Ascending aorta (tissue), 2 donors: ENCODE measurements around the gene VPS4A. TPM values are rescaled to one million over a fixed set of nuclear protein-coding genes. Genes with fewer than 3 reads are reported as not detected.
A peak's percentile ranks its signal among the peaks of the same experiment; 100 is the strongest.

ENCODE experiments used
- DNase-seq, 2 donors: peaks; one replicate each; pipeline ENCODE4 v3.0.0-alpha.2; 2019; ENCODE audit warnings: low spot score in 2 of 2
- H3K27ac ChIP-seq, 2 donors: fragments of 200-600 bp; sonication (generic); one replicate each; pipeline ENCODE4 v1.5.1; 2016 to 2017; ENCODE audit warnings: mild to moderate bottlenecking in 1 of 2
- H3K27me3 ChIP-seq: fragments of 200-600 bp; sonication (generic); one replicate; pipeline ENCODE4 v1.5.1; 2017
- H3K36me3 ChIP-seq, 2 donors: fragments of 200-600 bp; sonication (generic); one replicate each; pipeline ENCODE4 v1.5.1; 2016
- H3K4me1 ChIP-seq, 2 donors: fragments of 200-600 bp; sonication (generic); one replicate each; pipeline ENCODE4 v1.5.1; 2016 to 2017; ENCODE audit warnings: mild to moderate bottlenecking in 1 of 2
- H3K4me3 ChIP-seq, 2 donors: fragments of 200-600 bp; sonication (generic); one replicate each; pipeline ENCODE4 v1.5.1; 2016 to 2017; ENCODE audit warnings: mild to moderate bottlenecking in 1 of 2
- H3K9me3 ChIP-seq, 2 donors: fragments of 200-600 bp; sonication (generic); one replicate each; pipeline ENCODE4 v1.5.1; 2016
- intact Hi-C: fragments of 100-400 bp; cut with DNase I; formaldehyde crosslinking; loops from one replicate; pipeline ENCODE4 v1.15.1; 2023
- total RNA-seq: library from RNA; depleted of rRNA; stranded (reverse); fragments of >200 nt; gene quantifications from one replicate; pipeline ENCODE4 v1.1.0, GENCODE V29; 2016
- TF ChIP-seq, protein P1 (sequence below), 3 experiments: fragments of 200-600 bp in 2 of 3; fragments of 450-650 bp in 1 of 3; sonication (generic) in 2 of 3; IDR thresholded peaks; one replicate each; pipeline ENCODE4 v1.5.1; 2016 to 2019; ENCODE audit warnings: antibody characterized with exemption in 3 of 3, mild to moderate bottlenecking in 1 of 3, moderate library complexity in 1 of 3

Gene VPS4A
- total RNA-seq, 1 donor from 2014 or later, result 38.3 TPM

DNA sequence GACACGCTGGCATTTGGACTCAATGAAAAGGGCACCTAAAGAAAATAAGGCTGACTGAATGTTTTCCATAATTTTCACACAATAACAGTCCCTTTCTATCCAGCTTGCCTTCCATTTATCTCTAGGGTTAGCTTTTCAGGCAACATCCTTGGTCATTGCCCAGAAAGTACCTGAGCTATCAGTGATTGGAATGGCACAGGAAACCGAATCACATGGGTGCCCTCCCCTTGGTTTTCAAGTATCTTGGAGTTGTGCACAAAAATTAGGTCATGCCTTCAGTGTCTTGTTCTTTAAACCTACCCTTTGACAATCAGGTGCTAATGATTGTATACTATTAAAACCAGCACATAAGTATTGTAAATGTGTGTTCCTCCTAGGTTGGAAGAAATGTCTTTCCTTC, 3.3 kb upstream of the VPS4A start:
- TF ChIP-seq, protein P1, sequence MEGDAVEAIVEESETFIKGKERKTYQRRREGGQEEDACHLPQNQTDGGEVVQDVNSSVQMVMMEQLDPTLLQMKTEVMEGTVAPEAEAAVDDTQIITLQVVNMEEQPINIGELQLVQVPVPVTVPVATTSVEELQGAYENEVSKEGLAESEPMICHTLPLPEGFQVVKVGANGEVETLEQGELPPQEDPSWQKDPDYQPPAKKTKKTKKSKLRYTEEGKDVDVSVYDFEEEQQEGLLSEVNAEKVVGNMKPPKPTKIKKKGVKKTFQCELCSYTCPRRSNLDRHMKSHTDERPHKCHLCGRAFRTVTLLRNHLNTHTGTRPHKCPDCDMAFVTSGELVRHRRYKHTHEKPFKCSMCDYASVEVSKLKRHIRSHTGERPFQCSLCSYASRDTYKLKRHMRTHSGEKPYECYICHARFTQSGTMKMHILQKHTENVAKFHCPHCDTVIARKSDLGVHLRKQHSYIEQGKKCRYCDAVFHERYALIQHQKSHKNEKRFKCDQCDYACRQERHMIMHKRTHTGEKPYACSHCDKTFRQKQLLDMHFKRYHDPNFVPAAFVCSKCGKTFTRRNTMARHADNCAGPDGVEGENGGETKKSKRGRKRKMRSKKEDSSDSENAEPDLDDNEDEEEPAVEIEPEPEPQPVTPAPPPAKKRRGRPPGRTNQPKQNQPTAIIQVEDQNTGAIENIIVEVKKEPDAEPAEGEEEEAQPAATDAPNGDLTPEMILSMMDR (IDR thresholded peaks at IDR 0.05), result no peak
- intact Hi-C loops, result no loop called here
- DNase-seq, result no peak

DNA sequence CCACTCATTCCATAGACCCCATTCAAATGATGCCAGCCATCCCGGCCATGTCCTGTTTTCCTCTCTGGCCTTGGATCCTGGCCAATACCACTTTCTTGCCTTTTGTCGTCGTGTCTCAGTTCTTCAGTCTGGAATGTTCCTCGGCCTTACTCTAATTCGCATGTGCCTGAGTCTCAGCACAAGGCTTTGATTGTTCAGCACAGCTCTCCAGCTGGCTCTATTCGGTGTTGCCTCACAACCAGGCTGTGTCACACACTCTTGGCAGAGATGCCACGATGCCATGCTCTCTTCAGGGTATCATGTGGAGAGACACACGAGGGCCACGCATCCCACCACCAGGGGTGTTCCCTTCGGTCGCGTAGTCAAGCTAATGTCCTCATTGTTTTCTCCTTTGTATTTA, 1.8 kb upstream of the VPS4A start:
- H3K27me3 ChIP-seq, result no peaks in the 10 kb centered on the region
- peak in 1 of 2 donors; percentile 65 for DNase-seq
- no peaks in the 10 kb centered on the region for H3K9me3 ChIP-seq
- H3K4me1 ChIP-seq, result peaks cover 6 to 18% of the 10 kb centered on the region in 2 donors
- TF ChIP-seq, protein P1 (IDR thresholded peaks at IDR 0.05), result no peak
- no peak overlapping the region for H3K4me3 ChIP-seq
- H3K36me3 ChIP-seq, result peaks cover 0 to 11% of the 10 kb centered on the region in 2 donors
- H3K27ac ChIP-seq, result no peak overlapping the region
- intact Hi-C loops, result no loop called here

More for the DNA sequence above, 3.3 kb upstream of the VPS4A start:
- Histone ChIP-seq H3K4me1 (peaks cover 6 to 14% of the 10 kb centered on the region in 2 donors), H3K4me3 (no peak overlapping the region), H3K9me3 (no peaks in the 10 kb centered on the region), H3K27me3 (no peaks in the 10 kb centered on the region), H3K36me3 (peaks cover 0 to 8% of the 10 kb centered on the region in 2 donors), H3K27ac (no peak overlapping the region)

DNA sequence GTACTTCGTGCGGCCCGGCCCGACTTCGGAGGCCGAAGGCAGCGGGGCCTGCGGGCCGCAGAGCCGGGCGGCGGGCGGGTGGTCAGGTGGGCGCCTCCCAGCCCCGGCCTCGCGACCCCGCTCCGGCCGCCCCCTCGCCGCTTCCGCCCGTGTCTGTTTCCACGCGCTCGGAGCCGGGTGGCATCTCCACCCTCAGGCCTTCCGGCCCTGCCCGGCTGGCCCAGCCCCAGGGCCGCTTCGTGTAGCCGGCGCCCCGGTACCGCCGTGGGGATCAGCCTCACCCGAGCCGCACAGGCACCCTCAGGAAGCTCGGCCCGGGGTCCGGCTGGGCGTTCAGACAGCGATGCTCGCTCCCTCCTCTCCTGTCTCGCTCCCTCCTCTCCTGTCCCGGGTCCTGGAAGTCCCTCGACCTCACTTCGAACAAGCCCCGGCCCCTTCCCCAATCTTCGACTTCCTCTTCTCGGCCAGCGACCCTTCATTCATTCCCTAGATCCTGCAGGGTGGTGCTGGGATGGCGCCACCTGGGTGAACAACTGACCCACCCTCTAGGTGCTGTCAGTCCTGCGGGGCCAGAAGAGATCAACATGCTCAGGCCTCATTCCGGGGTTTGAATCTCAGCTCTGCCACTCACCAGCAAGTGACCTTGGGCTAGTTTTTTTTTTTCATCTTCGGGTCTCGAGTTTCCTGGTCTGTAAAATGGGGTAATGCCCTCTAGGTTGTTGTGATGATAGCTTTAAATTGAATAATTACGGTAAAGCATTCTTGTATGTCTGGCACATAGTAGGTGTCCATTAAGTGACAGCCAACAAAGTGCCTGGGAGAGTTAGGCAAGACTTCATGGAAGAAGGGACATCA, 610 bp downstream of the VPS4A start:
- peaks cover 6 to 18% of the 10 kb centered on the region in 2 donors for H3K4me1 ChIP-seq
- no peaks in the 10 kb centered on the region for H3K27me3 ChIP-seq
- peak in 1 of 2 donors; percentile 68 for DNase-seq
- no peaks in the 10 kb centered on the region for H3K9me3 ChIP-seq
- TF ChIP-seq, protein P1 (IDR thresholded peaks at IDR 0.05), result no peak
- peaks cover 22 to 25% of the 10 kb centered on the region in 2 donors for H3K36me3 ChIP-seq
- peak overlapping the region; percentile 79 to 98 for H3K4me3 ChIP-seq
- intact Hi-C loops, result loop anchor here (1.0 to 10.0 kb wide), 4 partner anchors 19 to 777 kb away; partner anchors contain the start of genes COG8, NIP7, PDF and ZFP90
- peak overlapping the region; percentile 76 for H3K27ac ChIP-seq

DNA sequence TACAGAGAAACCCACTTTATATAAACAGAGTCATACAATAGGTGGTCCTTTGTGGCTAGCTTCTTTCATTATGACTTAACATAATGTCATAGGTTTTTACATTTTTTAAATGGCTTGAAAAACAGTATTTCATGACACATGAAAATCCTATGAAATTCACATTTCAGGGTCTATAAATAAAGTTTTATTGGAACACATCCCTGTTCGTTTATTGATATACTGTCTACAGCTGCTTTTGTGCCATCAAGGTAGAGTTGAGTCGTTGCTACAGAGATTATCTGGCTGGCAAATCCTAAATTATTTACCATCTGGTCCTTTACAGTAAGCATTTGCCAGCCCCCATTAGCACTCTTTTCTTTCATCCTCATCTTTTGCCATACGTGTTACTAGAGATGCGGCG, 2.3 kb downstream of the VPS4A start:
- no peak for DNase-seq
- TF ChIP-seq, protein P1 (IDR thresholded peaks at IDR 0.05), result no peak
- H3K36me3 ChIP-seq, result peaks cover 37 to 41% of the 10 kb centered on the region in 2 donors
- H3K27me3 ChIP-seq, result no peaks in the 10 kb centered on the region
- no peak overlapping the region for H3K27ac ChIP-seq
- H3K9me3 ChIP-seq, result no peaks in the 10 kb centered on the region
- no peak overlapping the region for H3K4me3 ChIP-seq
- peaks cover 6 to 18% of the 10 kb centered on the region in 2 donors for H3K4me1 ChIP-seq
- intact Hi-C loops, result loop anchor here (5.0 to 10.0 kb wide), 2 partner anchors 36 to 779 kb away; partner anchors contain the start of gene ZFP90

DNA sequence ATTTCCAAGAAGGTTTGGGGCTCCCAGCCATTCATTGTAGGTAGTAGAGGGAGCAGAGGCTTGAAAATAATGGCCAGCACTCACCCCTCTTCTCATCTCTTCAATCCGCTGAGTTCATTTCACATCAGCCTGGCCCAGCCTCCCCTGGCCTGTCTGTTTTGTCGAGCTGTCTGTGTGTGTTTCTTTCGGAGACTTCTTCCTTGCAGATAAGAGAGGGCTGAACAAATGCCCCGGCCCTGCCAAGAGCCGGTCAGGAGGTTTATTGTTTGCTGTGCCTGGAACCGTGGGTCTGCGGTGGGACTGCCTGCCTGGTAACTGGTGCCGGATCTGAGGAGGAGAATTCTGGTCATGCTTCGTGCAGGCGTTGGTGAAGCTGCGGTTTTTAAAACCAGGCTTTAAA, 3.4 kb downstream of the VPS4A start:
- peaks cover 48 to 52% of the 10 kb centered on the region in 2 donors for H3K36me3 ChIP-seq
- H3K4me3 ChIP-seq, result no peak overlapping the region
- peaks cover 6 to 18% of the 10 kb centered on the region in 2 donors for H3K4me1 ChIP-seq
- peak in 1 of 2 donors; percentile 55 for DNase-seq
- intact Hi-C loops, result loop anchor here (5.0 to 10.0 kb wide), 2 partner anchors 37 to 780 kb away; partner anchors contain the start of gene ZFP90
- TF ChIP-seq, protein P1 (IDR thresholded peaks at IDR 0.05), result no peak
- no peaks in the 10 kb centered on the region for H3K9me3 ChIP-seq
- no peak overlapping the region for H3K27ac ChIP-seq
- no peaks in the 10 kb centered on the region for H3K27me3 ChIP-seq
